Activated naive CD4-positive, alpha-beta T cell treated with anti-CD3 and anti-CD28 coated beads, Interleukin-2, amount 50 U/mL, for 72 hours (primary cell): ENCODE measurements around the gene SKA2. TPM values are rescaled to one million over a fixed set of nuclear protein-coding genes. Genes with fewer than 3 reads are reported as not detected.
A peak's percentile ranks its signal among the peaks of the same experiment; 100 is the strongest.
"Not testable (repeated sequence)": the region's sequence is repeated elsewhere in the genome, so short reads cannot be mapped to it uniquely, and the experiment has no call there.

ENCODE experiments used
- ATAC-seq, 2 donors: fragments of 150-1000 bp; cut with Tn5 transposase; 2 replicates each; pipeline ENCODE4 v1.10.0; 2021; ENCODE audit warnings: mild to moderate bottlenecking in 2 of 2, moderate library complexity in 2 of 2
- DNase-seq, 2 donors: peaks; one replicate each; pipeline ENCODE4 v3.0.0; 2021 to 2022; ENCODE audit warnings: low spot score in 2 of 2
- H3K27ac Mint-ChIP-seq, 2 donors: one replicate each; pipeline ENCODE4 v1.8.0; 2022; ENCODE audit warnings: mild to moderate bottlenecking in 2 of 2, mixed read lengths in 2 of 2
- H3K36me3 Mint-ChIP-seq, 2 donors: one replicate each; pipeline ENCODE4 v1.8.0; 2022; ENCODE audit warnings: mixed read lengths in 2 of 2
- H3K9me3 Mint-ChIP-seq, 2 donors: one replicate each; pipeline ENCODE4 v1.8.0; 2022; ENCODE audit warnings: mixed read lengths in 2 of 2
- total RNA-seq, 2 donors: library from RNA; stranded (reverse); gene quantifications; one replicate each; pipeline ENCODE4 v1.2.3, GENCODE V29; 2022

The SKA2 gene
- 10 to 100 TPM; 74.0 to 89.9 TPM for total RNA-seq

- DNase-seq, result peak; percentile 94 to 99
- ATAC-seq, result peak; percentile 85 to 88
- no peak within 1 kb of the TSS for H3K27ac Mint-ChIP-seq
Observed at GRCh38 chr17:59154721-59155438, at the start of gene SKA2. Gene SKA2 (minus strand): TSS chr17:59155186. CDS start chr17:59155163, 23 bp downstream.

GRCh38 chr17:59202320-59202719, 47.3 kb upstream of the SKA2 start:
- Mint-ChIP-seq H3K9me3 (no peaks in the 10 kb centered on the region), H3K27ac (no peak overlapping the region), H3K36me3 (peaks cover 0 to 7% of the 10 kb centered on the region in 2 donors)
- DNase-seq (no peak), ATAC-seq (no peak)

More at GRCh38 chr17:59154721-59155438, at the start of gene SKA2:
- Mint-ChIP-seq H3K36me3 (peaks cover 0 to 17% of the 10 kb centered on the region in 2 donors), H3K9me3 (no peaks in the 10 kb centered on the region)

- Mint-ChIP-seq H3K27ac (no peak overlapping the region), H3K36me3 (peaks cover 0 to 11% of the 10 kb centered on the region in 2 donors), H3K9me3 (no peaks in the 10 kb centered on the region)
- DNase-seq (no peak), ATAC-seq (no peak)
Observed at GRCh38 chr17:59199398-59199797, 44.4 kb upstream of the SKA2 start.

GRCh38 chr17:59193336-59193862, 38.4 kb upstream of the SKA2 start:
- ATAC-seq (no peak), DNase-seq (no peak)
- Mint-ChIP-seq H3K27ac (no peak overlapping the region), H3K36me3 (peaks cover 0 to 22% of the 10 kb centered on the region in 2 donors), H3K9me3 (no peaks in the 10 kb centered on the region)

- no peak for DNase-seq
- H3K36me3 Mint-ChIP-seq, result peaks cover 0 to 31% of the 10 kb centered on the region in 2 donors
- ATAC-seq, result no peak
- H3K9me3 Mint-ChIP-seq, result no peaks in the 10 kb centered on the region
- no peak overlapping the region for H3K27ac Mint-ChIP-seq
Observed at GRCh38 chr17:59190806-59191205, 35.8 kb upstream of the SKA2 start.

- ATAC-seq, result no peak
- Mint-ChIP-seq H3K9me3 (no peaks in the 10 kb centered on the region), H3K27ac (no peak overlapping the region), H3K36me3 (peaks cover 0 to 31% of the 10 kb centered on the region in 2 donors)
- no peak for DNase-seq
Observed at GRCh38 chr17:59186850-59187249, 31.9 kb upstream of the SKA2 start.

- H3K27ac Mint-ChIP-seq, result no peak overlapping the region
- H3K9me3 Mint-ChIP-seq, result no peaks in the 10 kb centered on the region
- no peak for ATAC-seq
- DNase-seq, result no peak
- H3K36me3 Mint-ChIP-seq, result peaks cover 0 to 25% of the 10 kb centered on the region in 2 donors
Observed at GRCh38 chr17:59185997-59186396, 31.0 kb upstream of the SKA2 start.

- Mint-ChIP-seq H3K27ac (peak overlapping the region in 1 of 2 donors; percentile 5), H3K36me3 (peaks cover 0 to 20% of the 10 kb centered on the region in 2 donors), H3K9me3 (no peaks in the 10 kb centered on the region)
- ATAC-seq, result no peak
- DNase-seq, result no peak
Observed at GRCh38 chr17:59181481-59181880, 26.5 kb upstream of the SKA2 start.

GRCh38 chr17:59180626-59181025, 25.6 kb upstream of the SKA2 start:
- Mint-ChIP-seq H3K36me3 (peaks cover 0 to 14% of the 10 kb centered on the region in 2 donors), H3K9me3 (no peaks in the 10 kb centered on the region), H3K27ac (no peak overlapping the region)
- DNase-seq, result no peak
- no peak for ATAC-seq

- not testable (repeated sequence) for DNase-seq, ATAC-seq, H3K36me3 Mint-ChIP-seq, H3K27ac Mint-ChIP-seq, H3K9me3 Mint-ChIP-seq
Observed at GRCh38 chr17:59179601-59180000, 24.6 kb upstream of the SKA2 start.

GRCh38 chr17:59178266-59178985, 23.4 kb upstream of the SKA2 start:
- no peaks in the 10 kb centered on the region for H3K9me3 Mint-ChIP-seq
- no peak for DNase-seq
- H3K27ac Mint-ChIP-seq, result no peak overlapping the region
- peaks cover 7 to 20% of the 10 kb centered on the region in 2 donors for H3K36me3 Mint-ChIP-seq
- no peak for ATAC-seq

- peaks cover 14 to 27% of the 10 kb centered on the region in 2 donors for H3K36me3 Mint-ChIP-seq
- no peak overlapping the region for H3K27ac Mint-ChIP-seq
- no peaks in the 10 kb centered on the region for H3K9me3 Mint-ChIP-seq
- ATAC-seq (no peak), DNase-seq (no peak)
Observed at GRCh38 chr17:59175076-59175475, 20.1 kb upstream of the SKA2 start.

GRCh38 chr17:59174671-59175070, 19.7 kb upstream of the SKA2 start:
- DNase-seq (no peak), ATAC-seq (no peak)
- H3K27ac Mint-ChIP-seq, result no peak overlapping the region
- H3K9me3 Mint-ChIP-seq, result no peaks in the 10 kb centered on the region
- peaks cover 14 to 27% of the 10 kb centered on the region in 2 donors for H3K36me3 Mint-ChIP-seq

- H3K27ac Mint-ChIP-seq, result no peak overlapping the region
- ATAC-seq (no peak), DNase-seq (no peak)
- no peaks in the 10 kb centered on the region for H3K9me3 Mint-ChIP-seq
- H3K36me3 Mint-ChIP-seq, result peaks cover 14 to 27% of the 10 kb centered on the region in 2 donors
Observed at GRCh38 chr17:59172436-59173004, 17.5 kb upstream of the SKA2 start.

- Mint-ChIP-seq H3K27ac (no peak overlapping the region), H3K36me3 (peaks cover 0 to 9% of the 10 kb centered on the region in 2 donors), H3K9me3 (no peaks in the 10 kb centered on the region)
- ATAC-seq (peak in 1 of 2 donors; percentile 59), DNase-seq (no peak)
Observed at GRCh38 chr17:59167571-59168001, 12.6 kb upstream of the SKA2 start.

- H3K27ac Mint-ChIP-seq, result no peak overlapping the region
- H3K36me3 Mint-ChIP-seq, result peaks cover 0 to 4% of the 10 kb centered on the region in 2 donors
- H3K9me3 Mint-ChIP-seq, result no peaks in the 10 kb centered on the region
- ATAC-seq (peak in 1 of 2 donors; percentile 43), DNase-seq (peak in 1 of 2 donors; percentile 28)
Observed at GRCh38 chr17:59165933-59166342, 11.0 kb upstream of the SKA2 start.

GRCh38 chr17:59161477-59161876, 6.5 kb upstream of the SKA2 start:
- H3K36me3 Mint-ChIP-seq, result no peaks in the 10 kb centered on the region
- no peaks in the 10 kb centered on the region for H3K9me3 Mint-ChIP-seq
- no peak for DNase-seq
- H3K27ac Mint-ChIP-seq, result no peak overlapping the region
- no peak for ATAC-seq
